Common myeloid progenitor, CD34-positive (primary cell): ENCODE results near the gene CYB5RL.
"Not testable (repeated sequence)": the region's sequence is repeated elsewhere in the genome, so short reads cannot be mapped to it uniquely, and the experiment has no call there.

Experiments
- CTCF ChIA-PET: fragments of 350-600 bp; sonication (Branson Sonifier 250); formaldehyde crosslinking; loops from one replicate; lab custom pipeline; 2021; ENCODE audit warnings: antibody characterized with exemption; lab: Charles Lee
- POLR2A ChIA-PET: fragments of 350-600 bp; sonication (Branson Sonifier 250); formaldehyde crosslinking; loops from one replicate; lab custom pipeline; 2021; ENCODE audit warnings: antibody characterized with exemption; lab: Charles Lee
- DNase-seq, 3 donors: peaks; one replicate each; pipeline versions ENCODE4 v3.0.0 to v3.0.0-alpha.2; 2013
- H3K27ac ChIP-seq, 2 experiments: 1 replicate in 1 of 2; 2 replicates in 1 of 2; pipeline ENCODE4 v1.7.0; 2013; ENCODE audit warnings: inconsistent platforms in 2 of 2, low read length in 2 of 2, mild to moderate bottlenecking in 2 of 2, low read depth in 1 of 2, moderate library complexity in 1 of 2; ENCODE audit not compliant: severe bottlenecking in 2 of 2, insufficient read depth in 1 of 2, poor library complexity in 1 of 2
- H3K27me3 ChIP-seq, 5 experiments: replicated peaks in 2 of 5; 1 replicate in 3 of 5; 2 replicates in 2 of 5; pipeline versions ENCODE4 v1.6.1 to v1.7.0; 2013; ENCODE audit warnings: low read length in 4 of 5, mild to moderate bottlenecking in 2 of 5, moderate library complexity in 2 of 5, inconsistent platforms in 1 of 5; ENCODE audit not compliant: insufficient read depth in 5 of 5, control insufficient read depth in 4 of 5
- H3K36me3 ChIP-seq, 4 experiments: 1 replicate in 2 of 4; 2 replicates in 2 of 4; pipeline versions ENCODE4 v1.6.1 to v1.7.0; 2013; ENCODE audit warnings: low read length in 3 of 4, control low read depth in 1 of 4, mild to moderate bottlenecking in 1 of 4; ENCODE audit not compliant: control insufficient read depth in 4 of 4, insufficient read depth in 4 of 4
- H3K4me1 ChIP-seq, 4 experiments: 1 replicate in 3 of 4; 2 replicates in 1 of 4; pipeline versions ENCODE4 v1.6.1 to v1.7.1; 2013; ENCODE audit warnings: low read length in 3 of 4, mild to moderate bottlenecking in 3 of 4, control low read depth in 1 of 4, inconsistent platforms in 1 of 4, moderate library complexity in 1 of 4; ENCODE audit not compliant: control insufficient read depth in 4 of 4, insufficient read depth in 4 of 4; ENCODE audit errors: control extremely low read depth in 1 of 4
- H3K4me3 ChIP-seq, 7 experiments: 1 replicate in 4 of 7; 2 replicates in 3 of 7; pipeline versions ENCODE4 v1.5.1 to v1.7.0; 2013; ENCODE audit warnings: mild to moderate bottlenecking in 7 of 7, low read length in 6 of 7, moderate library complexity in 6 of 7, inconsistent platforms in 2 of 7, low read depth in 2 of 7, control low read depth in 1 of 7; ENCODE audit not compliant: insufficient read depth in 4 of 7, control insufficient read depth in 1 of 7; ENCODE audit errors: extremely low read depth in 1 of 7
- H3K9me3 ChIP-seq, 5 experiments: 1 replicate in 4 of 5; 2 replicates in 1 of 5; pipeline versions ENCODE4 v1.6.1 to v1.7.1; 2013; ENCODE audit warnings: low read length in 4 of 5, mild to moderate bottlenecking in 2 of 5, inconsistent platforms in 1 of 5, low read depth in 1 of 5, moderate library complexity in 1 of 5; ENCODE audit not compliant: control insufficient read depth in 4 of 5, insufficient read depth in 2 of 5; ENCODE audit errors: control extremely low read depth in 1 of 5
- WGBS: methylation state at CpG from one replicate; pipeline ENCODE4 v1.1.5; 2013; ENCODE audit not compliant: insufficient coverage; 5-methylcytosine and 5-hydroxymethylcytosine counted together

The CYB5RL gene

GRCh38 chr1:54212872-54213271 lies 13.0 kb upstream of the CYB5RL start:
- DNase-seq = peak in 2 of 3 donors; percentile 46 to 66
- POLR2A ChIA-PET = no interaction called here
- no peaks in the 10 kb centered on the region for H3K4me1 ChIP-seq
- no peak overlapping the region for H3K4me3 ChIP-seq
- 75% methylated on average over 1 of the region's 1 CpG for WGBS
- H3K27ac ChIP-seq = no peak overlapping the region
- H3K36me3 ChIP-seq = peaks cover 26 to 93% (median 74%) of the 10 kb centered on the region in 4 experiments
- H3K9me3 ChIP-seq = no peaks in the 10 kb centered on the region
- no peaks in the 10 kb centered on the region for H3K27me3 ChIP-seq
- CTCF ChIA-PET = interaction anchor here (1.4 kb wide), 1 partner anchor 10 kb away, joined by 3 read pairs; no protein-coding TSS in a partner anchor

- H3K36me3 ChIP-seq = peaks cover 23 to 77% (median 62%) of the 10 kb centered on the region in 4 experiments
- H3K9me3 ChIP-seq, CTCF ChIA-PET, POLR2A ChIA-PET, H3K27ac ChIP-seq, H3K4me3 ChIP-seq, H3K27me3 ChIP-seq, H3K4me1 ChIP-seq, DNase-seq: not testable (repeated sequence)
- 100% methylated on average over 1 of the region's 4 CpGs for WGBS
These were observed 8.1 kb upstream of the CYB5RL start for GRCh38 chr1:54207896-54208295.

GRCh38 chr1:54207287-54207686 lies 7.5 kb upstream of the CYB5RL start:
- DNase-seq = no peak
- Histone ChIP-seq H3K36me3 (peaks cover 23 to 74% (median 61%) of the 10 kb centered on the region in 4 experiments), H3K9me3 (no peaks in the 10 kb centered on the region), H3K4me3 (no peak overlapping the region), H3K27me3 (no peaks in the 10 kb centered on the region), H3K4me1 (peaks cover 0 to 1% (median 0%) of the 10 kb centered on the region in 4 experiments), H3K27ac (no peak overlapping the region)
- ChIA-PET CTCF (no interaction called here), POLR2A (no interaction called here)
- WGBS = 57% methylated on average over 1 of the region's 1 CpG

GRCh38 chr1:54204199-54204598 lies 4.4 kb upstream of the CYB5RL start:
- ChIA-PET CTCF (no interaction called here), POLR2A (no interaction called here)
- no peak for DNase-seq
- Histone ChIP-seq H3K4me3 (no peak overlapping the region), H3K27ac (no peak overlapping the region), H3K4me1 (peaks cover 10 to 24% (median 19%) of the 10 kb centered on the region in 4 experiments), H3K36me3 (peaks cover 19 to 43% (median 37%) of the 10 kb centered on the region in 4 experiments), H3K9me3 (no peaks in the 10 kb centered on the region), H3K27me3 (no peaks in the 10 kb centered on the region)
- WGBS = 82% methylated on average over 6 of the region's 7 CpGs

GRCh38 chr1:54200519-54200997 lies 728 bp upstream of the CYB5RL start:
- Histone ChIP-seq H3K9me3 (no peaks in the 10 kb centered on the region), H3K27ac (peak overlapping the region; percentile 53 to 85), H3K27me3 (no peaks in the 10 kb centered on the region), H3K4me1 (peaks cover 10 to 27% (median 22%) of the 10 kb centered on the region in 4 experiments), H3K36me3 (peaks cover 4 to 22% (median 21%) of the 10 kb centered on the region in 4 experiments), H3K4me3 (peak overlapping the region; percentile 75 to 97 (median 94))
- WGBS = under 1% methylated on average over 15 of the region's 15 CpGs
- CTCF ChIA-PET = interaction anchor here (0.6 to 1.3 kb wide), 5 partner anchors 10 to 256 kb away, joined by 3 to 7 read pairs (median 5); no protein-coding TSS in a partner anchor
- POLR2A ChIA-PET = interaction anchor here (0.6 to 1.0 kb wide), 3 partner anchors 25 to 31 kb away, joined by 3 to 4 read pairs (median 3); no protein-coding TSS in a partner anchor
- no peak for DNase-seq

GRCh38 chr1:54199151-54199764 lies 572 bp downstream of the CYB5RL start:
- Histone ChIP-seq H3K9me3 (no peaks in the 10 kb centered on the region), H3K4me1 (peaks cover 10 to 27% (median 22%) of the 10 kb centered on the region in 4 experiments), H3K27ac (peak overlapping the region; percentile 51 to 85), H3K4me3 (peak overlapping the region; percentile 75 to 97 (median 94)), H3K27me3 (no peaks in the 10 kb centered on the region), H3K36me3 (peaks cover 3 to 24% (median 21%) of the 10 kb centered on the region in 4 experiments)
- ChIA-PET POLR2A (interaction anchor here (1.0 kb wide), 1 partner anchor 30 kb away, joined by 3 read pairs; no protein-coding TSS in a partner anchor), CTCF (interaction anchor here (1.0 to 1.5 kb wide), 3 partner anchors 8 to 122 kb away, joined by 3 to 7 read pairs (median 3); no protein-coding TSS in a partner anchor)
- DNase-seq = no peak
- 8% methylated on average over 14 of the region's 17 CpGs for WGBS

GRCh38 chr1:54193453-54193852 lies 6.4 kb downstream of the CYB5RL start:
- no peak overlapping the region for H3K27ac ChIP-seq
- H3K27me3 ChIP-seq = no peaks in the 10 kb centered on the region
- H3K9me3 ChIP-seq = no peaks in the 10 kb centered on the region
- no peaks in the 10 kb centered on the region for H3K4me1 ChIP-seq
- WGBS = 92% methylated on average over 2 of the region's 5 CpGs
- ChIA-PET CTCF (interaction anchor here (1.2 kb wide), 1 partner anchor 36 kb away, joined by 4 read pairs; no protein-coding TSS in a partner anchor), POLR2A (no interaction called here)
- no peak overlapping the region for H3K4me3 ChIP-seq
- H3K36me3 ChIP-seq = peaks cover 13 to 54% (median 39%) of the 10 kb centered on the region in 4 experiments
- no peak for DNase-seq
